HEK293 (cell line): Measurements from ENCODE around the gene PHACTR2.

Experiments used
- CTCF ChIP-seq: fragments of 450-650 bp; formaldehyde crosslinking; IDR thresholded peaks from 2 replicates; pipeline ENCODE4 v1.5.1; 2016; ENCODE audit warnings: missing biosample characterization, missing genetic modification characterization
- GLI4 ChIP-seq: fragments of 450-650 bp; formaldehyde crosslinking; IDR thresholded peaks from 2 replicates; pipeline ENCODE4 v1.5.1; 2016; ENCODE audit warnings: missing biosample characterization, missing genetic modification characterization
- SCRT2 ChIP-seq: fragments of 450-650 bp; formaldehyde crosslinking; IDR thresholded peaks from 2 replicates; pipeline ENCODE4 v1.5.1; 2016; ENCODE audit warnings: missing biosample characterization, missing genetic modification characterization
- YY1 ChIP-seq: fragments of 450-650 bp; formaldehyde crosslinking; IDR thresholded peaks from 2 replicates; pipeline ENCODE4 v1.5.1; 2018; ENCODE audit warnings: missing biosample characterization, missing genetic modification characterization
- ZNF121 ChIP-seq: fragments of 450-650 bp; formaldehyde crosslinking; IDR thresholded peaks from 2 replicates; pipeline ENCODE4 v1.5.1; 2016; ENCODE audit warnings: missing biosample characterization, missing genetic modification characterization
- ZNF140 ChIP-seq: fragments of 450-650 bp; formaldehyde crosslinking; IDR thresholded peaks from 2 replicates; pipeline ENCODE4 v1.5.1; 2016; ENCODE audit warnings: missing biosample characterization, missing genetic modification characterization
- ZNF302 ChIP-seq: fragments of 450-650 bp; formaldehyde crosslinking; IDR thresholded peaks from 2 replicates; pipeline ENCODE4 v1.5.1; 2016; ENCODE audit warnings: missing biosample characterization, missing genetic modification characterization, low read depth
- ZNF580 ChIP-seq: fragments of 450-650 bp; formaldehyde crosslinking; IDR thresholded peaks from 2 replicates; pipeline ENCODE4 v1.5.1; 2016; ENCODE audit warnings: missing biosample characterization, missing genetic modification characterization

- TF ChIP-seq ZNF302 (tag by site-specific recombination) (no peak), GLI4 (tag by site-specific recombination) (no peak), YY1 (tag by site-specific recombination) (0 out of 2 replicates have a peak, but pooled peaks have one; percentile 35), CTCF (tag by site-specific recombination) (no peak), SCRT2 (tag by site-specific recombination) (peak; percentile 84), ZNF580 (tag by site-specific recombination) (no peak), ZNF140 (tag by site-specific recombination) (no peak), ZNF121 (no peak)
Measured at GRCh38 chr6:143746202-143747119, 68.7 kb downstream of the PHACTR2 start.
